GM12801 (cell line): ENCODE results near the gene PRAME.

Source experiments
- CTCF ChIP-seq: IDR thresholded peaks from one replicate; pipeline ENCODE4 v1.5.1; 2011; ENCODE audit warnings: control low read depth; ENCODE audit not compliant: insufficient read length; ENCODE audit errors: extremely low read depth

The PRAME gene

GRCh38 chr22:22558972-22559603 lies at the start of gene PRAME:
Gene PRAME, minus strand, starts transcription at chr22:22559265. Its CDS starts 2,433 bp downstream, at chr22:22556832.
- no peak for TF ChIP-seq CTCF

- no peak for TF ChIP-seq CTCF
These were observed 46.0 kb upstream of the PRAME start for GRCh38 chr22:22605074-22605404.

- no peak for TF ChIP-seq CTCF
These were observed 45.4 kb upstream of the PRAME start for GRCh38 chr22:22604326-22605073.

- no peak for TF ChIP-seq CTCF
These were observed 44.4 kb upstream of the PRAME start for GRCh38 chr22:22603470-22603947.

- no peak for TF ChIP-seq CTCF
These were observed 41.6 kb upstream of the PRAME start for GRCh38 chr22:22600531-22601261.

GRCh38 chr22:22599248-22599647 lies 40.2 kb upstream of the PRAME start:
- TF ChIP-seq CTCF = no peak

- no peak for TF ChIP-seq CTCF
These were observed 39.1 kb upstream of the PRAME start for GRCh38 chr22:22598144-22598543.
